ENCODE data around the gene FGD5. TPM values are rescaled to one million over a fixed set of nuclear protein-coding genes. Genes with fewer than 3 reads are reported as not detected.

The FGD5 gene
- total RNA-seq, 1 donor, result under 0.01 TPM

DNA sequence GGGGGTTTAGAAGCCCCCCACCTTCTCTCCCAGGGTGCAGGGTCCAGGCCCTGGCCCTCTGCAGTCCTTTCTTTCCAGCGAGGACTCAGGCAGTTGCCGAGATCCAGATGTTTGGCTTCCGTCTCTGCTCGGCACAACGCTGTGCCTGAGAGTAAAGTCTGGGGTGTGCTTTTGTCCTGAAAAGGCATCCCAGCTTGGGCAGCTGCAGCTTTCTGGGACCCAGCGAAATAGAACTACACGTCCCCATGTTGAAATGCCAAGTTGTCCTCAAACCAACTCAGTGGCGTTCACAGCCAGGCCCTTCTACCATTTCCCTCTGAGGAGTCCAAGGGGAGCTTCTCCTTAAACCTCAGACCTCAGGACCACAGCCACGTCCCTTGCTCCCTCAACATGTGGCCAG is 23.1 kb downstream of the FGD5 start:
- H3K4me3 ChIP-seq (ENCODE audit: low read depth, low read length), result no peak overlapping the region
- no peak for DNase-seq (ENCODE audit: low read depth)
- TF ChIP-seq, protein P1, sequence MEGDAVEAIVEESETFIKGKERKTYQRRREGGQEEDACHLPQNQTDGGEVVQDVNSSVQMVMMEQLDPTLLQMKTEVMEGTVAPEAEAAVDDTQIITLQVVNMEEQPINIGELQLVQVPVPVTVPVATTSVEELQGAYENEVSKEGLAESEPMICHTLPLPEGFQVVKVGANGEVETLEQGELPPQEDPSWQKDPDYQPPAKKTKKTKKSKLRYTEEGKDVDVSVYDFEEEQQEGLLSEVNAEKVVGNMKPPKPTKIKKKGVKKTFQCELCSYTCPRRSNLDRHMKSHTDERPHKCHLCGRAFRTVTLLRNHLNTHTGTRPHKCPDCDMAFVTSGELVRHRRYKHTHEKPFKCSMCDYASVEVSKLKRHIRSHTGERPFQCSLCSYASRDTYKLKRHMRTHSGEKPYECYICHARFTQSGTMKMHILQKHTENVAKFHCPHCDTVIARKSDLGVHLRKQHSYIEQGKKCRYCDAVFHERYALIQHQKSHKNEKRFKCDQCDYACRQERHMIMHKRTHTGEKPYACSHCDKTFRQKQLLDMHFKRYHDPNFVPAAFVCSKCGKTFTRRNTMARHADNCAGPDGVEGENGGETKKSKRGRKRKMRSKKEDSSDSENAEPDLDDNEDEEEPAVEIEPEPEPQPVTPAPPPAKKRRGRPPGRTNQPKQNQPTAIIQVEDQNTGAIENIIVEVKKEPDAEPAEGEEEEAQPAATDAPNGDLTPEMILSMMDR (IDR thresholded peaks at IDR 0.05; ENCODE audit: insufficient read depth, low read depth, low read length), result no peak

GRCh38 chr3:14842277-14842676 is 23.5 kb downstream of the FGD5 start:
- H3K4me3 ChIP-seq (ENCODE audit: low read depth, low read length), result no peak overlapping the region
- TF ChIP-seq, protein P1 (IDR thresholded peaks at IDR 0.05; ENCODE audit: insufficient read depth, low read depth, low read length), result no peak
- no peak for DNase-seq (ENCODE audit: low read depth)

- H3K4me3 ChIP-seq (ENCODE audit: low read depth, low read length), result no peak overlapping the region
- DNase-seq (ENCODE audit: low read depth), result no peak
- TF ChIP-seq, protein P1 (IDR thresholded peaks at IDR 0.05; ENCODE audit: insufficient read depth, low read depth, low read length), result no peak
Observed at GRCh38 chr3:14843321-14843720, 24.6 kb downstream of the FGD5 start.

DNA sequence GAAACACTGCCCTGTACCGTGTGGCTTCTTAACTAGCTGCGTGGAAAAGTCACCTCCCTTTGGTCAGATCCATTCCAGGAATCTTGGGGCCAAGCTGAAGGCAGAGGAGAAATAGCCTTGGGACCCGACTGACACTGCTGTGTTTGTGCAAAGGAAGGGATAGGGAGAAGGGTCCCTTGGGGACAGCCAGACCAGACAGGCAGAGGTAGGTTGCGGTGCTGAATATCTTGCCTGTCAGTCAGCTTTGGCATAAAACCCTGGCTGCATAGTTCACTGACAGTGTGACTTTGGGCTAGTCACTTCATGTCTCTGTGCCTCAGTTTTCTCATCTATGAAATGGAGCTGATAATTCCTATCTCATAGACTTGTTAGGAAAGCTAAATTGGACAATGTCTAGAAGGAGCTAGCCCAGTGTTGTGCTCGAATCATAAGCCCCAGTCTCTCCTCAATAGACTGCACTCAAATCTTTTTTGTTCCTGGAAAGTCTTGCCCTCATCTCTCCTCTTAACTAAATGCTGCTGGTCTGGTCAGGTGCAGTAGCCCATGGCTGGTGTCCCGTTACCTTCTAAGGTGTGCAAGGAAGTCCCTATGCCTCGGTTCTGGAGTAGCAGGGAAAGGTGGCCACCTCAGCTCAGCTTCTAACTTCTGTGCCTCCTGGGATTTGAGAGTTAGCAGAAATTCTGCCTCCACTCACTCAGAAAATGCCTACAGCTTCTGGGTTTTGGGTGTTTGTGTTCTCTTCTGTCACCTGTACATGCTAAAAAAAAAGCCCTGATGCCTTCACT is 25.8 kb downstream of the FGD5 start:
- DNase-seq (ENCODE audit: low read depth), result no peak
- H3K4me3 ChIP-seq (ENCODE audit: low read depth, low read length), result no peak overlapping the region
- TF ChIP-seq, protein P1 (IDR thresholded peaks at IDR 0.05; ENCODE audit: insufficient read depth, low read depth, low read length), result no peak

- H3K4me3 ChIP-seq (ENCODE audit: low read depth, low read length), result no peak overlapping the region
- TF ChIP-seq, protein P1 (IDR thresholded peaks at IDR 0.05; ENCODE audit: insufficient read depth, low read depth, low read length), result no peak
- no peak for DNase-seq (ENCODE audit: low read depth)
Observed at GRCh38 chr3:14845180-14845579, 26.4 kb downstream of the FGD5 start.

- TF ChIP-seq, protein P1 (IDR thresholded peaks at IDR 0.05; ENCODE audit: insufficient read depth, low read depth, low read length), result no peak
- DNase-seq (ENCODE audit: low read depth), result no peak
- no peak overlapping the region for H3K4me3 ChIP-seq (ENCODE audit: low read depth, low read length)
Observed at GRCh38 chr3:14845826-14846225, 27.1 kb downstream of the FGD5 start.

Data from fibroblast of villous mesenchyme (primary cell).